ENCODE data around the gene ZFP69B.
A peak's percentile ranks its signal among the peaks of the same experiment; 100 is the strongest.

Gene ZFP69B

DNA sequence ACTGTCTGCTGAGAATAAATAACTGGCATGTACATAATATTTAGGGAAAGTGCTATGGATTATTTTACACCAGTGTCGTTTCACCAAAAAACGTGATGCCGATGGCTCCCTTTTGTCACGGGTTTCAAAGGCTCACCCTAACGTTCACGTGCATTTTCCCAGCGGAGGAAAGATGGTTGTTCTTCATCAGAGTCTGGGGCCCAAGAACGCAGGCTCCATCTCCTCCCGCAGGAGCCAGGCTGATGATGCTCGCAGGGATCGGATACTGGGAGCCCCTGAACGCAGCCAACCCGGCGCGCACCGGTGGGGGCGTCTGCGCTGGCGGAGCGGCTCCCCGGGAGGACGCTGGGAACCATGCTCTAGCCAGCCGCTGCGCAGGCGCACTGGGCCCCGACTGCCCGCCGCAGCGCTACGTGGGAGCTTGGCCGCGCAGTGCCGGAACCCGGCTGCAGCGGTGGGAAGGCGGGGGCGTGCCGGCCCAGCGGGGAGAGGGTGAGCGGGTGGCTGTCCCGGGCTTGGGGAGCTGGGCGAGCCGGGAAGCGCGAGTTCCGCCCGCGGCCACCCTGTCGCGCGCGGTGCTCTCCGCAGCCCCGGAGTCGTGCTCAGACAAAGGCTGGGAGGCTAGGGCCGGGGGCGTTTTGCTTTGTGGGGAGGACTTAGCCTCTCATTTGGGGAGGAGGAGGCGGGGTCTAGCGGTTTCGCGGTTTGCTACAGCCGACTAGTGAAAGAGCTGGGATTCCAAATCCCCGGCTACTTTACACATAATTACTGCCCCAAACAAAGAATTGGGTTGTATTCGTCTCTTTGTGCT, at the start of gene ZFP69B:
TSS of gene ZFP69B (plus strand) at position 793 of the 811 bp plus-strand sequence. CDS start 486 bp downstream, outside the sequence.
- peak; percentile 79 to 81 for DNase-seq (ENCODE audit: low read depth in 2 of 2, low spot score in 1 of 2)

DNA sequence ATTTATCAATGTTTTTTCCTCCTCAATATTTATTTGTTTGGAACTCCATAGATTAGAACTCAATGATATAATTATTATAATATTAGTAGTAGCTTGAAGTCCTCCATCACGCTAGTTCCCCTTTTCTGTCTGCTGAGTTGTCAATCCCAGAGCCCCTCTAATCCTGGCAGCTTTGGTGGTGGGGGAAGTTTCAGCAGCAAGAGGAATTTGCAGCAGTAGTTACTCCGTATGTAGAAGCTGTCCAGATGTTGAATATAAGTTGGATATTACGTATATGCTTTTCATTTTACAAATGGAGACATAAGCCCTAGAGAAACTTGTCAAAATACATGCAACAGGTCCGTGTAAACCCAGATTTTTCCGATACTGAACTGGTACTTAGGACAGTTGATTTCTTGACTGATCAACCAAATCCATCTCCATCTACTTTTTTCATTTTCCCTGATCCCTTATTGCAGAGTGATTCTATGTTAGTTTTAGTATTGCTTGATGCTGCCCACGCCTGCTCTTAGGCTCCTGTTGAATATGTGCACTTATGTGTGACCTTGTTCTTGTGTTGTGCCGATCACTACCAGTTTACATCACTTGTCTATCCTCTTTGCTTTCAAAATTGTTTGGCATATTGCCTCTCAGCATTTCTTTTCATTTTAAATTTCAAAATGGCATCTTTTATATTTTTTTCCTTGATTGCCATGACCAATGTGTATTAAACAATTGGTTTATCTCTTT, 48.6 kb upstream of the ZFP69B start:
- DNase-seq (ENCODE audit: low read depth in 2 of 2, low spot score in 1 of 2), result no peak

GRCh38 chr1:40404670-40405462, 45.4 kb upstream of the ZFP69B start:
- no peak for DNase-seq (ENCODE audit: low read depth in 2 of 2, low spot score in 1 of 2)

DNA sequence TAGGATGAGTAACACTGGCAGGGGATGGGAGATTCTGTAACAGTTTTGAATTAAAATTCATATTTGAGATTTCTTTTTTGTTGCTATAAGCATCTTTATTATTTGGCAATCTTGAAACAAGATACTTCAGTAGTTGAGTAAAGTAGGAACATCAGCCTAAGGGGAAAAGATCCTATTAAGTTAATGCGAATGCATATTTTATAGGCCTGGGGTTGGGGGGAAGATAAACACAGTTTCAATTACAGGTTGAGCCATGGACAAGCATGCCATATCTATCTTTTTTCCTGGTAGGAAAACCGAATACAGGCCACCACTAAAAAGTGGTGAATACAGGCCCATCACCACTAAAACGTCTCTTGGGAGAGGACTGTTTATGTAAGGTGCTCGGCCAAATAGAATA, 44.5 kb upstream of the ZFP69B start:
- no peak for DNase-seq (ENCODE audit: low read depth in 2 of 2, low spot score in 1 of 2)

- DNase-seq (ENCODE audit: low read depth in 2 of 2, low spot score in 1 of 2), result no peak
Observed at GRCh38 chr1:40407453-40407852, 42.8 kb upstream of the ZFP69B start.

DNA sequence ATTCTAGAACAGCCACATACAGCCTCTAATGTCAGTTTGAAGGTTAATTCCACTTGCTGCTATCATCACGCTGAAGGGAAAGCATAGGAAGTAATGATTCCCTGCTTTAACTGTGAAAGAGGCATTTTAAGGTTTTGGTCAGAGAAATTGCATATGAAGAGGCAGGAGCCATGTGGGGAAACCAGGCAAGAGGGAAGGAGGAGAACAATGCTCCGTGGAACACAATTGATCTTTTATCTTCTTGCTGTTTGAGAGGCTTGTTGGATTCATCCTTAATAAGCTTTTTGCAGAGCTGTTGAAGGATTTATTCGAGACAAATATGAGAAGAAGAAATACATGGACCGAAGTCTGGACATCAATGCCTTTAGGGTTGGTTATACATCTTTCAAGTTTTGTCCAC, 40.8 kb upstream of the ZFP69B start:
- no peak for DNase-seq (ENCODE audit: low read depth in 2 of 2, low spot score in 1 of 2)

DNA sequence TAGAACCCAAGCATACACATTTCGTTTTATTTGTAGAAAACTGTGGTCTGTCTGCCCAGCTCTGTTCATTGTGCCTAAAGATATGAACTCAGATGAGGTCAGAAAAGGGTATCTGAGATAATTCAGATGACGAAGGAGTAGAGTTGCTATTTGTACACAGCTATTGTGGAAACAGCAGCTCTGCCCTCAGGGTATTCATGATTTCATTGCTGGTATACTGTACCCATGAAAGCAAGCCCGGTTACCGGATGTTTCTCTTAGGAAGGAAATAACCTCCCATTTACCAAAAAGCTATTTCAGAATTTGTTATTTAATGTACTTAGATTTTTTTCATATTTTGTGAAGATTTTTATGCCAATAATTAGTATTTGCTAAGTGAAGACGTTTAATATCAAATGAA, 39.0 kb upstream of the ZFP69B start:
- no peak for DNase-seq (ENCODE audit: low read depth in 2 of 2, low spot score in 1 of 2)

DNA sequence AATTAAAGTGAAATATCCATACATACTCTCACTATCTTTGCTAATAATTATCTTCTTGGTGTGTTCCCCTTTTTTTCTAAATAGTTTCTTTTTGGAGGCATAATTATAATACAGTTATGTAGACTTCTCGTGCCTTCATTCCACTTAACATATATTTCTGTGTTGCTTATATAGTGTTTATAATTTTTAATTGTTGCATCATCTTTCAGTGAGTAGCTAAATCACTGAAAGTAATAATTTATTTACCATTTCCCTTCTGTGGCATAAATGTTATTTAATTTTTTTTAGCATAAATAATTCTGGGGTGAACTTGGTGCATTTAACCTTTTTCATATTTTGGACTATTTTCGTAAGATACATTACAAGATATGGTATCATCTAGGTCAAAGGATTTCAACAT, 38.4 kb upstream of the ZFP69B start:
- DNase-seq (ENCODE audit: low read depth in 2 of 2, low spot score in 1 of 2), result no peak

DNA sequence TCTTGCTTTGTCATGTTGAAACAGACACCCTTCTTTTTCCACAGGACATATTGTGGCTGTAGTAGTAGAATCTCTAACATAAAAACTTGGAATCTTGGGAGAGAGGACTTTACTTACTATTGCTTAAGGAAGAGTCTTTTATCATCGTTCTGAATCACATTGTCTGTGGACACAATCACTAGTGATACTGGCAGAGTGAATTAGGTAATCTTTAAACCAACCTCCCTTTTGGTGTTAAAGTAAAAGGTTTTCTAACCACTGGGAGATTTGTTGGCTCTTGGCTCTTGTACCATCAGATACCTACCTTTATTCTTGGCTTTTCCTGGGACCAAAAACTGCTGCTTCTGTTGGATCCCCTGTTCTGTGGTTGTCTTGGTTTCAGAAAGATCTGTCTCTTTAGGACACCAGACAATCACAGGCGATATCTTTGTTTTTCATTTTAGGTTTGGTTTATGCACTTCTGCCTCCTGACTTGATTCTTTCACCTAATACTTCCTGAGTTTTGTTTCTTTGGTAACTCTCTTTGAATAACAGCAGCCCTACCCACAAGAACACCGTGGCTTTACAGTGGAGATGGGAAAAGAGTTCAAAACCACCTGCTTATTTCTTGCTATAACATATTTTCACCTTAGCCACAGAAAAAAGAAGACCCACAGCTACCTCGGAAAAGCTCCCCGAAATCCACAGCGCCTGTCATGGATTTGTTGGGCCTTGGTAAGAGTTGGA, 36.6 kb upstream of the ZFP69B start:
- no peak for DNase-seq (ENCODE audit: low read depth in 2 of 2, low spot score in 1 of 2)

DNA sequence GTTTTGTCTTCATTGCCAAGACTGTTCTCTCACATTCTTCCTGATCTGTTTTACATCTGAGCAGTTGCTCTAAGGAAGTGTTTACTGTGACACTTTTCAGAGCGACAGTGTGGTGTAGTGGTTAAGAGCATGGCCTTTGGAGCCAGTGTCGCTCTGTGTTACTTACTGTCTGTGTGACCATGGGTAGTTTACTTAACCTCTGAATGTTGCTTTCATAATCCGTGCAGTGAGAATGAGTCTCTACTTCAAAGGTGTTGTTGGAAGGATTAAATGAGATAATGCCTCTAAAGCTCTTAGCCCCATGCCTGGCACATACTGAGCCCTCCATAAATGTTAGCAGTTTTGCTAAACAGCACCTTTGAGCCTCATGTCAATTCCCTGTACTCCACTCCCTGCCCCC, 35.9 kb upstream of the ZFP69B start:
- no peak for DNase-seq (ENCODE audit: low read depth in 2 of 2, low spot score in 1 of 2)

- DNase-seq (ENCODE audit: low read depth in 2 of 2, low spot score in 1 of 2), result no peak
Observed at GRCh38 chr1:40416709-40417108, 33.6 kb upstream of the ZFP69B start.

GRCh38 chr1:40421431-40422384, 28.6 kb upstream of the ZFP69B start:
- no peak for DNase-seq (ENCODE audit: low read depth in 2 of 2, low spot score in 1 of 2)

DNA sequence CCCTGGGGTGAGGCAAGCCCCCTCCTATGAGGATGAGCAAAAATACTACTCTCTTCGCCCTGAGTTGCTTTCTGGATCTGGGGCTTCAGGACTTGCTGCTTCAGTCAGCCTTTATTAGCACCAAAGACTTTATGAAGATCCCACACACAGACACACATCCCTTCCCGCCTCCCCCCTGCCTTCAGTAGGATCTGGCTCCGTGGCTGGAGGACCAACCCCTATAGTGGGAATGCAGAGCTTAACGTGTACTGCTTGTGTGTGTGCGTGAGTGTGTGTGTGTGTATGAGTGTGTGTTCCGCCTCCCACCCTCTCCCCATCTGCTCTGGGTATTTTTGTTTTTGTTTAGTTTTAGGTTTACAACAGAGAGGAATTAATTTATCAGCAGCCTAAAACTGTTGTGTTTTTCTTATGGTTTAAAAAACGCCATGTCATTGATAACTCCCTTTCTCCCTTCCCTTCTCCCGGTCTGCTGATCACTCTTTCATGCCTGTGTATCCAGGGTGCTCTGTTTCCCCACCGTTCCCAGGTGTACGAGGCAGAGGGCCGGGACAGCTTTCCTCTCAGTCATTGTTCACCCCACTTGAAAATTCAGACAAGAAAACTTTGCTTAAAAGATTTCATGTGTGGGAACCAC, 27.5 kb upstream of the ZFP69B start:
- no peak for DNase-seq (ENCODE audit: low read depth in 2 of 2, low spot score in 1 of 2)

DNA sequence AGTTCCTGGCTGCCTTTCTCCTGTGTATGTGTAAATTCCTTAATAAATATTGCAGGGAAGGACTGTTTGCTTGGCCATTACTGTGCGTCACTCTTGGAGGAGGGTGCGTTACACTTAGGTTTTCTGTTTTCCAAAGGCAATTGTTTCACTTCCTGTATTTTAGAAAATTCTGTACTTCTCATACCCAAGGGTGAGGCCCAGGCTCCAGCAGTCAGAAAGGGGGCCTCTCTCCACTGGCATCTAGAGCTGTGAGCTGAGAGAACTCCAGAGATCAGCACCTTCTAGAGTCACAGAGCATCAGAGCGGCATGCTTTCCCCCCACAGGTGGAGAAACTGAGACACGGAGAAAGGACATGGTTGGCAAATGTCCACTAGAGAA, 27.0 kb upstream of the ZFP69B start:
- DNase-seq (ENCODE audit: low read depth in 2 of 2, low spot score in 1 of 2), result no peak

GRCh38 chr1:40423951-40424618, 26.2 kb upstream of the ZFP69B start:
- DNase-seq (ENCODE audit: low read depth in 2 of 2, low spot score in 1 of 2), result no peak

DNA sequence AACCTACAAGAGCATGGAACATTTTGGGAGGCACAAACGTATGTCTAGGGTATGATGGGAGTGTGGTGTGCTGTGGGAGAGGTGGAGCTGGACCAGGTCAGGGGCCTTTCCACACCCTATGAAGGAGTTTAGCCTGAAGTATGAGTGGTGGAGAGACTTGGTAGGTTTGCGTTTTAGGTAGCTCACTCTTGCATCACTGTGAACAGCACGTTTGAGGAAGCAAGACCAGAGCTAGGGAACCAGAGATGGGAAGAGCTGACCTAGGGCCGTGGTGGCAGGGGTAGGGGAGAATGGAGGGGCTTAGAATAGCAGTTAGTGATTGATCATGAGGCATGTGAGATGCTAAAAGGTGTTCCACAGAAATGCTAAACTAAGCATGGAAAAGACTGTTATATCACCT, 25.1 kb upstream of the ZFP69B start:
- DNase-seq (ENCODE audit: low read depth in 2 of 2, low spot score in 1 of 2), result no peak

DNA sequence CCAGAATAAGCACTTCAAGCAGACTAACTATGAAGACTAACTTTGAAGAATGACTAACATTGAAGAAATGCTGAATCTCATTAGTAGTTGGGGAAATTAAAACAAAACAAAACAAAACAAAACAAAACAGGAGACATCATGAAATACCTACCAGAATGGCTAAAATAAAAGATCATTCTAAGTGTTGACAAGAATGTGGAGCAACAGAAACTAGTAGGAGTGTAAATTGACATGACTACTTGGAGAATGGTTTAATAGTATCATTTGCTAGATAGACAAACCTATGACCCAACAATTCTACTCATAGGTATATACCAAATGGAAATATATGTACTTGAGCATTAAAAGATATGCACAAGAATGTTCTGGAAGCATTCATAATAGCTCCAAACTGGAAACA, 18.9 kb upstream of the ZFP69B start:
- no peak for DNase-seq (ENCODE audit: low read depth in 2 of 2, low spot score in 1 of 2)

DNA sequence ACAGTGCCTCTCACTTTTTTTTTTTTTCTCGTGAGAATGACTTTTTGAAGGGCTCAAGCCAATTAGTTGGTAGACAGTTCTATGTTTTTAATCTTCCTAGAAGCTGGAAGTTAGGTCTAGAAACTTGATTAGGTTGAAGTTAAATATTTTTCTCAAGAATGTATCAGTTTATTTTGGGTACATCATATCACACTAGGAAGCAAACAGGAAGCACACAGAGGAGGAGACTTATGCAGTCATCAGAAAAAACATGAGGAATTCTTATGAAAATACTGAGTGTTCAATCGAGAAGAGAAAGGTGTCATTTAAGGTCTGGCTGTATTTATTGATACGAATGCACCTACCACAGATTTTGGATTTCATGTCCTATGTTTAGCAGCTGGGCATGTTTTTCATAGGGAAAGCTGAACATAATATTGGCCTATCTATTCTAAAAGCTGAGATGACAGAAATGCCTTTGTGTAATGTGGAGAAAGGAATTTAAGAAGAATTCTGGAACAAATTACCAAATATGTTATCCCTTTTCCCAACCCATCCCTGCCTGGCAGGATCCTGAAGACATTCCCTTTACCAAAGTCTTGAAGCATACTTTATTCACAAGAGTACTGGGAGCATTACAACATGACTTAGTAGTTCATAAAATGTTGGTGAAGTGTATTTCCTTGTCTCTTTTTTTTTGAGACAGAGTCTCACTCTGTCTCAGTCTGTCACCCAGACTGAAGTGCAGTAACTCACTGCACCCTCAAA, 17.5 kb upstream of the ZFP69B start:
- no peak for DNase-seq (ENCODE audit: low read depth in 2 of 2, low spot score in 1 of 2)

All from stimulated activated CD8-positive, alpha-beta memory T cell treated with anti-CD3 and anti-CD28 coated beads, Interleukin-4, amount 100 ng/mL, for 4 hours (primary cell).